ENCODE data around the gene MNT. TPM values are rescaled to one million over a fixed set of nuclear protein-coding genes. Genes with fewer than 3 reads are reported as not detected.
A peak's percentile ranks its signal among the peaks of the same experiment; 100 is the strongest.

Gene MNT
- total and polyA plus RNA-seq, 9 of the 15 experiments (the other 6 are each of a cell fraction or from before 2014, with no cell fraction given) = 0.18 to 23.8 (median 5.3) TPM

DNA sequence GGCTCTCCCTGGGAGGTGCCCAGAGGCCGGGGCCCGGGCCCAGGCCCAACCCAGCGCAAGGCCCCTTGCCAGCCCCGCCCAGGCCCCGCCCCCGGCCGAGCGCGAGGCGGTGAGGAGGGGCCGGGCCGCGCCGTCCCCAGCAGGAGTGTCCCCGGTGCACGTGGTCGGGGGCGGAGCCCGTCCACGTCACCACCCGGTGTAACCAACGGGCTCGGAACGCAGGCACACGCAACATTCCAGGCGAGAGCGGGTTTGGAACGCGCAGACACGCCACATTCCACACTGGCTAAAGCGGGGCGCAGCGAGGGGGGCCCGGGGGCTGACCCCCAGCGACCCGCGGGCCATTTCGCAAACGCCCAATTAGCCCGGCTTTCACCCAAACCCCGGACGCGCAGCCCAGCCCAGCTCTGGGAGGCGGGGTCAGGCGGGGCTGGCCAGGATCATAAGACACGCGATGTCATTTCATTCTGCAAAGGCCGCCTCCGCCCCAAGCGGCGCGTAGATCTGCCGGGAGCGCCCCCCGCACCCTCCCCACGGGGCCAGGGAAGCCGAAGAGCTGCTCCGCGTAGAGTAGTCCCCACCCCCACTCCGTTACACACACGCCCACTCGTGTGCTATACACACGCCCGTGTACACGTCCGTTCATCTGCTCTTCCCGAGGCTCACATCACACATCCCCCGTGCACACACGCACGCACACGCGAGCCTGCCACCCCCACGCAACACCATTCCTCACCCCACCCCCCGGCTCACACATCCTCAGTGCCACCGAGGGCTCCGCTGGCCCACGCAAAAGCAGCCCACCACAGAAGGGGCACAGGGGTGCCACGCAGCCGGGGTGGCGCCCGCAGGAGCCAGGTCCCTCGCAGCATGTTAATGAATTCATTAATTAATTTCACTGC lies 1.0 kb downstream of the MNT start (continued):
- TF ChIP-seq BRF1 (IDR thresholded peaks at IDR 0.05; ENCODE audit: borderline replicate concordance, extremely low read depth, insufficient read length) = no peak
- TF ChIP-seq MTA1 (IDR thresholded peaks at IDR 0.05; ENCODE audit: borderline replicate concordance) = peak; percentile 73
- no peak for TF ChIP-seq HNRNPH1 (optimal IDR thresholded peaks at IDR 0.05; ENCODE audit: low read depth, low read length)
- TF ChIP-seq CEBPB (tag; IDR thresholded peaks at IDR 0.05) = peak; percentile 76
- TF ChIP-seq, protein P1, sequence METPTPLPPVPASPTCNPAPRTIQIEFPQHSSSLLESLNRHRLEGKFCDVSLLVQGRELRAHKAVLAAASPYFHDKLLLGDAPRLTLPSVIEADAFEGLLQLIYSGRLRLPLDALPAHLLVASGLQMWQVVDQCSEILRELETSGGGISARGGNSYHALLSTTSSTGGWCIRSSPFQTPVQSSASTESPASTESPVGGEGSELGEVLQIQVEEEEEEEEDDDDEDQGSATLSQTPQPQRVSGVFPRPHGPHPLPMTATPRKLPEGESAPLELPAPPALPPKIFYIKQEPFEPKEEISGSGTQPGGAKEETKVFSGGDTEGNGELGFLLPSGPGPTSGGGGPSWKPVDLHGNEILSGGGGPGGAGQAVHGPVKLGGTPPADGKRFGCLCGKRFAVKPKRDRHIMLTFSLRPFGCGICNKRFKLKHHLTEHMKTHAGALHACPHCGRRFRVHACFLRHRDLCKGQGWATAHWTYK (CRISPR knock-in tag; IDR thresholded peaks at IDR 0.05) = no peak
- no peak for TF ChIP-seq NCOA6 (IDR thresholded peaks at IDR 0.05)
- TF ChIP-seq, protein P2, sequence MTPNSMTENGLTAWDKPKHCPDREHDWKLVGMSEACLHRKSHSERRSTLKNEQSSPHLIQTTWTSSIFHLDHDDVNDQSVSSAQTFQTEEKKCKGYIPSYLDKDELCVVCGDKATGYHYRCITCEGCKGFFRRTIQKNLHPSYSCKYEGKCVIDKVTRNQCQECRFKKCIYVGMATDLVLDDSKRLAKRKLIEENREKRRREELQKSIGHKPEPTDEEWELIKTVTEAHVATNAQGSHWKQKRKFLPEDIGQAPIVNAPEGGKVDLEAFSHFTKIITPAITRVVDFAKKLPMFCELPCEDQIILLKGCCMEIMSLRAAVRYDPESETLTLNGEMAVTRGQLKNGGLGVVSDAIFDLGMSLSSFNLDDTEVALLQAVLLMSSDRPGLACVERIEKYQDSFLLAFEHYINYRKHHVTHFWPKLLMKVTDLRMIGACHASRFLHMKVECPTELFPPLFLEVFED (CRISPR knock-in tag; conservative IDR thresholded peaks at IDR 0.05) = no peak
- TF ChIP-seq, protein P3, sequence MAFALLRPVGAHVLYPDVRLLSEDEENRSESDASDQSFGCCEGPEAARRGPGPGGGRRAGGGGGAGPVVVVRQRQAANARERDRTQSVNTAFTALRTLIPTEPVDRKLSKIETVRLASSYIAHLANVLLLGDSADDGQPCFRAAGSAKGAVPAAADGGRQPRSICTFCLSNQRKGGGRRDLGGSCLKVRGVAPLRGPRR (CRISPR knock-in tag; IDR thresholded peaks at IDR 0.05) = no peak
- no peak for TF ChIP-seq ZNF197 (CRISPR knock-in tag; IDR thresholded peaks at IDR 0.05; ENCODE audit: low read depth)
- TF ChIP-seq CREB1 (IDR thresholded peaks at IDR 0.05) = peak; percentile 76
- peak; percentile 90 for TF ChIP-seq CREB1 (CRISPR knock-in tag; IDR thresholded peaks at IDR 0.05)
- peak in 1 of 2 experiments; percentile 85; a peak in 2 of 4 replicates for TF ChIP-seq HDAC1 (IDR thresholded peaks at IDR 0.05)
- TF ChIP-seq, protein P4, sequence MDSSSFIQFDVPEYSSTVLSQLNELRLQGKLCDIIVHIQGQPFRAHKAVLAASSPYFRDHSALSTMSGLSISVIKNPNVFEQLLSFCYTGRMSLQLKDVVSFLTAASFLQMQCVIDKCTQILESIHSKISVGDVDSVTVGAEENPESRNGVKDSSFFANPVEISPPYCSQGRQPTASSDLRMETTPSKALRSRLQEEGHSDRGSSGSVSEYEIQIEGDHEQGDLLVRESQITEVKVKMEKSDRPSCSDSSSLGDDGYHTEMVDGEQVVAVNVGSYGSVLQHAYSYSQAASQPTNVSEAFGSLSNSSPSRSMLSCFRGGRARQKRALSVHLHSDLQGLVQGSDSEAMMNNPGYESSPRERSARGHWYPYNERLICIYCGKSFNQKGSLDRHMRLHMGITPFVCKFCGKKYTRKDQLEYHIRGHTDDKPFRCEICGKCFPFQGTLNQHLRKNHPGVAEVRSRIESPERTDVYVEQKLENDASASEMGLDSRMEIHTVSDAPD (CRISPR knock-in tag; IDR thresholded peaks at IDR 0.05) = no peak
- TF ChIP-seq GATAD2B (IDR thresholded peaks at IDR 0.05; ENCODE audit: borderline replicate concordance) = no peak
- TF ChIP-seq MBD2 (IDR thresholded peaks at IDR 0.05; ENCODE audit: borderline replicate concordance, low read depth) = no peak
- peak; percentile 81 for TF ChIP-seq POLR2A (conservative IDR thresholded peaks at IDR 0.05)
- TF ChIP-seq, protein P5, sequence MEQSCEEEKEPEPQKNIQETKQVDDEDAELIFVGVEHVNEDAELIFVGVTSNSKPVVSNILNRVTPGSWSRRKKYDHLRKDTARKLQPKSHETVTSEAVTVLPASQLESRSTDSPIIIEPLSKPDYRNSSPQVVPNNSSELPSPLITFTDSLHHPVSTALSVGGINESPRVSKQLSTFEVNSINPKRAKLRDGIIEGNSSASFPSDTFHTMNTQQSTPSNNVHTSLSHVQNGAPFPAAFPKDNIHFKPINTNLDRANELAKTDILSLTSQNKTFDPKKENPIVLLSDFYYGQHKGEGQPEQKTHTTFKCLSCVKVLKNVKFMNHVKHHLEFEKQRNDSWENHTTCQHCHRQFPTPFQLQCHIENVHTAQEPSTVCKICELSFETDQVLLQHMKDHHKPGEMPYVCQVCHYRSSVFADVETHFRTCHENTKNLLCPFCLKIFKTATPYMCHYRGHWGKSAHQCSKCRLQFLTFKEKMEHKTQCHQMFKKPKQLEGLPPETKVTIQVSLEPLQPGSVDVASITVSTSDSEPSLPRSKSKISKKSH (CRISPR knock-in tag; IDR thresholded peaks at IDR 0.05) = no peak
- no peak for TF ChIP-seq ZNF121 (CRISPR knock-in tag; conservative IDR thresholded peaks at IDR 0.05)
- no peak for TF ChIP-seq ZFP30 (CRISPR knock-in tag; IDR thresholded peaks at IDR 0.05; ENCODE audit: borderline replicate concordance)
- TF ChIP-seq POLR2G (IDR thresholded peaks at IDR 0.05; ENCODE audit: low read depth, low read length) = peak; percentile 92
- peak; percentile 65 for TF ChIP-seq TAF1 (IDR thresholded peaks at IDR 0.05; ENCODE audit: control insufficient read depth, extremely low read depth, insufficient read depth, low read length, severe bottlenecking)
- TF ChIP-seq, protein P6, sequence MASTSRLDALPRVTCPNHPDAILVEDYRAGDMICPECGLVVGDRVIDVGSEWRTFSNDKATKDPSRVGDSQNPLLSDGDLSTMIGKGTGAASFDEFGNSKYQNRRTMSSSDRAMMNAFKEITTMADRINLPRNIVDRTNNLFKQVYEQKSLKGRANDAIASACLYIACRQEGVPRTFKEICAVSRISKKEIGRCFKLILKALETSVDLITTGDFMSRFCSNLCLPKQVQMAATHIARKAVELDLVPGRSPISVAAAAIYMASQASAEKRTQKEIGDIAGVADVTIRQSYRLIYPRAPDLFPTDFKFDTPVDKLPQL (IDR thresholded peaks at IDR 0.05; ENCODE audit: extremely low read depth, insufficient read length) = no peak

Data from K562 (cell line).